ENCODE data around the gene NOTO.
"Not testable (repeated sequence)": the region's sequence is repeated elsewhere in the genome, so short reads cannot be mapped to it uniquely, and the experiment has no call there.

Gene NOTO

DNA sequence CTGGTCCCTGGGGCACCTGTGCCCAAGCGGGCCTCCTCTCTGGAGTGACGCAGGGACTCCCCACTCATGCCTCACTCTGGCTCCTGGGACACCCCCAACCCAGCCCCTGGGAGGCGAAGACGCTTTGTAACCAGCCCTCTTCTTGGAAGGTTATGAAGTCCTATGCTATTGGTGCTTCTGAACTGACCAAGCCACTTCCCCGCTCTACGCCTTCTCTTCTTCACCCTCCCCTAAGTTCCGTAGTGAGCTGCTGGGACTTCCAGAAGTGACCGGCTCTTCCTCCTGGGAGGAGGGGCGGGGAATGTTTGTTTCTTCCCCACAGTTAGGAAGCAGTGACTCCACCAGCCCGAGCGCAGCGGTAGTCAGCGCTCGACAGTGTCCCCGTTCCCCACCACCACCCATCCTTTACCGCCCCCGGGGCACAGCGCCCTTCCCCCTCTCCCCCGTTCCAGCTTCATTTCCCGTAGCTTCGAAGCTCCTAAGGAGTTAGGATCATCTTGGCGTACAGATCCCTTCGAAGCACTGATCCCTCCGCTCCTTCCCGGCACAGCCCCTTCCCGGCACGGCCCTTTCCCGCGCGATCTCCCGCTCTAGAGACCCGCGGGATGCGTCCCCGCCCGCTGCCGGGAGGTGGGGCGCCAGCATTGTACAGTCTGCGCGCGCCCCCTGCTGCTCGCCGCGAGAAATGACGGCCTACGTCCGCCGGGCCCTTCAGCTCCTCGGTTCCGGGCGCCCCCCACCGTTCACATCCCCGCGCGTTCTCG is 25.3 kb upstream of the NOTO start:
- peak; percentile 82 for TF ChIP-seq CTCF (IDR thresholded peaks at IDR 0.05; ENCODE audit: low read depth, low read length)
- peak overlapping the region; percentile 66 for H3K4me3 ChIP-seq (ENCODE audit: low read depth, low read length)

GRCh38 chr2:73177645-73178255 is 24.6 kb upstream of the NOTO start:
- TF ChIP-seq CTCF (IDR thresholded peaks at IDR 0.05; ENCODE audit: low read depth, low read length) = no peak
- peak overlapping the region; percentile 66 for H3K4me3 ChIP-seq (ENCODE audit: low read depth, low read length)

DNA sequence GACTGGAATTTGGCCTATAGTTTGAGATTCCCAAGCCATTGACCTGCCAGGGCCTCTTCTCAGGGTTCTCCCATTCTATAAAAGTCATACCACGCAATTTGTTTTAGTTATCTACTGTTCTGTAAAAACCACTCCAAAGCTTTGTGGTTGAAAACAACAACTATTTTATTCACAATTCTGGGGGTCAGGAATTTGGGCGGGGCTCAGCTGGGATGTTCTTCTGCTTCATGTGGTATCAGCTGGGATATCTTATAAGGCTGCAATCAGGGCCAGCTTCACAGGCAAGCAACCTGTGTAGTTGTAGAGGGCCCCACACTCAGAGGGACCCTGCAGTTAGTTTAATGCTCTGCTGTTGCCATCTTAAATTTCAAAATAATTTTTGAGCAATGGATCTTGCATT is 16.4 kb upstream of the NOTO start:
- no peak for TF ChIP-seq CTCF (IDR thresholded peaks at IDR 0.05; ENCODE audit: low read depth, low read length)
- no peak overlapping the region for H3K4me3 ChIP-seq (ENCODE audit: low read depth, low read length)

GRCh38 chr2:73187549-73187948 is 14.8 kb upstream of the NOTO start:
- H3K4me3 ChIP-seq (ENCODE audit: low read depth, low read length) = no peak overlapping the region
- no peak for TF ChIP-seq CTCF (IDR thresholded peaks at IDR 0.05; ENCODE audit: low read depth, low read length)

GRCh38 chr2:73197579-73197978 is 4.8 kb upstream of the NOTO start:
- no peak for TF ChIP-seq CTCF (IDR thresholded peaks at IDR 0.05; ENCODE audit: low read depth, low read length)
- no peak overlapping the region for H3K4me3 ChIP-seq (ENCODE audit: low read depth, low read length)

DNA sequence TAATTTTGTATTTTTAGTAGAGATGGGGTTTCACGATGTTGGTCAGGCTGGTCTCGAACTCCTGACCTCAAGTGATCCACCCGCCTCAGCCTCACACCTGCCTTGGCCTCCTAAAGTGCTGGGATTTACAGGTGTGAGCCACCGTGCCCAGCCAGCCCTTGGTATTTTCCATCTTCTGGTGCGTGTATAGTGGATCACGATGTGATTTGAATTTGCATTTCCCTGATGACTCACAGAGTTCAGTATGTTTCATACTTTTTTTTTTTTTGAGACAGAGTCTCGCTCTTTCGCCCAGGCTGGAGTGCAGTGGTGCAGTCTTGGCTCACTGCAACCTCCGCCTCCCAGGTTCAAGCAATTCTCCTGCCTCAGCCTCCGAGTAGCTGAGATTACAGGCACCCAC is 2.1 kb upstream of the NOTO start:
- H3K4me3 ChIP-seq (ENCODE audit: low read depth, low read length) = not testable (repeated sequence)

- TF ChIP-seq CTCF (IDR thresholded peaks at IDR 0.05; ENCODE audit: low read depth, low read length) = no peak
- H3K4me3 ChIP-seq (ENCODE audit: low read depth, low read length) = no peak overlapping the region
Observed at GRCh38 chr2:73203055-73203681, 794 bp downstream of the NOTO start.

All from WI38 (cell line).